22Rv1 (cell line): Measurements from ENCODE around the gene DCUN1D3.

Experiments used
- CTCF ChIP-seq: fragments of 450-650 bp; IDR thresholded peaks from 2 replicates; pipeline ENCODE4 v1.5.1; 2017; ENCODE audit warnings: mild to moderate bottlenecking
- ZFX ChIP-seq: fragments of 450-650 bp; IDR thresholded peaks from 2 replicates; pipeline ENCODE4 v1.6.1; 2017; ENCODE audit warnings: antibody characterized with exemption, borderline replicate concordance

- TF ChIP-seq CTCF (no peak), ZFX (no peak)
These were observed 37.6 kb upstream of the DCUN1D3 start for GRCh38 chr16:20937736-20938135.
